Cerebellar nuclear complex (tissue), 1 donor: ENCODE data around the gene PACSIN1.
A peak's percentile ranks its signal among the peaks of the same experiment; 100 is the strongest.

ENCODE experiments used
- DNase-seq, 2 experiments: peaks; one replicate each; lab custom pipeline; 2025; lab: John Stamatoyannopoulos, UW

Gene PACSIN1

DNA sequence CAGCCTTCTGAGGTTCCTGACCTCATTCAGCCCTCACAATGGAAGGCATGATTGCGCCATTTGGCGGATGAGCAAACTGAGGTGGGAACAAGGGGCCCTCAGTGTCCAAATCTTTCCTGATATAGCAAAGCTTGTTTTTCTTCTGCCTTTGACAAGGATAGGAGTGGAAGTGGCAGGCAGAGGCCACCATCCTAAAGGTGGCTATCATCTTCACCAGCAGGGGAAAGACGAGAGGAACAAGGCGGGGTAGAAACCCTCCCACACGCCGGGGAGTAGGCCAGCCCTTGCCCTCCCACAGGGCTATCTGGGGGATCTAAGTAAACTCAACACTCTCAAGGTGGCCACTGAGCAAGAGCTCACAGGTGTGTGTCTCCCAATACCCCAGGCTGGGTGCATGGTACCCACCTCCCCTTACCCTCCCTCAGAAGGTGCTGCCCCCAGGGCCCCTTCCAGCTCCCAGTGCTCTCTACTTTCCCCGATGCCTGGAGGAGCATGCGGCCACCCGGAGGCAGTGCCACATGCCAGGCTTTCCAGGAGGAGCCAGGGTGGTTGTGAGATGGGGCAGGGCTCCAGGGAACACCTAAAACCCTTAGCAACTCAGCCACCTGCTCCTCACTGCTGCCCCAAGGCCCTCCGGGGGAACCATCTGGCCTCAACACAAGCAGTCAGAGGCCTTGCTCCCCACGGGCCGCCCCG is 79.0 kb downstream of the PACSIN1 start:
- DNase-seq = no peak

GRCh38 chr6:34546551-34547321 is 80.9 kb downstream of the PACSIN1 start:
- peak in 1 of 2 experiments; percentile 25 for DNase-seq

GRCh38 chr6:34547701-34548644 is 82.1 kb downstream of the PACSIN1 start:
- no peak for DNase-seq

GRCh38 chr6:34549026-34549803 is 83.3 kb downstream of the PACSIN1 start:
- DNase-seq = no peak

- no peak for DNase-seq
Observed at GRCh38 chr6:34549804-34550202, 83.9 kb downstream of the PACSIN1 start.

GRCh38 chr6:34551720-34552119 is 85.8 kb downstream of the PACSIN1 start:
- DNase-seq = no peak

DNA sequence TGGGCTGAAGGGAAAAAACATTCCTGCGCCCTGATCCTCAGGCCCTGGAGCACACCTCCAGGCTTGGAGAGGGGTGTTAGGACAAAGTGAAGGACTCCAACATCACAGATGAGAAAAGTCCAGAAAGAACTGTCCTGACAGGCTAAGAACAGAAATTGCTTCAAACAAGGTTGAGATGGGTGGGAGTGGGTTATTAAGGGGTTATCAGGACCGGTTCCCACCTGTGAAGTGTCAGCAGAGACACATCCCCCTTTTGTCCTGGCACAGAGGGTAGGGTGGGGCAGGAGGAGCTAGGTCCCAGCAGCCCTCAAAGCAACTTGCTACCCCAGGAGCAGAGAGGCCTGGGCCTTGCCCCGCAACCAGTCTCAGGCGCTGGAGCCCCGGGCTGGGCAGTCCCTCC is 86.7 kb downstream of the PACSIN1 start:
- DNase-seq = no peak

DNA sequence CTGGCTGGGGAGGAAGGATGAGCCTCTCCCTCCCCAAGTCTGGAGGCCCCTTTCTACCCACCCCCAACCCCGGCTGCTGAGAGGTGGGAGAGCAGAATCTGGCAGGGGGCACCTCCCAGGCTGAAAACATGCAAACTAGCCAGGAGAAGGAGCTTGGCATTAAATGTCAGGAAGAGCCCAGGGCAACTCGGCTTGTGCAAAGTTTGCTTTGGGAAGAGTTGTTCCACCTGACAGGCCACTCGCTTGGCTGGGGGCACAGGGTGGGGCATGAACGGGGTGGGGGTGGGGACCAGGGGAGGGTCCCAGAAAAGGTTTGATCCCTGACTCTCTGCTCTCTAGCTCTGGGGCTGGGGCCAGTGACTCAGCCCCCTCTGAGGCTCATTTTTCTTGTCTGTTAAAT is 87.3 kb downstream of the PACSIN1 start:
- DNase-seq = no peak

DNA sequence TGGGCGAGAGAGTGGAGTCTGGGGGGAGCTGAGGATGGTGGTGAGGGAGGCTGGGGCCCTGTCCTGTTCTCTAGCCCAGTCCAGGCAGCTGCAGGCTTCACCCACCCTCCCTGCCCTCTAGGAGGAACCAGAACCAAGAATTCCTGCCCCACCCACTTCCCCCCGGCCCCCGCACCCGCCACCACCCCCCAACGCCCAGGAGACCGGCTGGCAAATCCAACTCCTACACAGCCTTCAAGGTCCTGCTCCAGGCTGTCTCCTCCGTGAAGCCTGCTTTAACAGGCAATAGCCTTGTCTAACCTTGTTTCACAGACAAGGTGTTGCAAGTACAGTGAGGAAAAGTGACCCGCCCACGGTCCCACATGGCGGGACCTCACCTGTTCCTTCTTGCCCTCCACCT is 87.9 kb downstream of the PACSIN1 start:
- no peak for DNase-seq

DNA sequence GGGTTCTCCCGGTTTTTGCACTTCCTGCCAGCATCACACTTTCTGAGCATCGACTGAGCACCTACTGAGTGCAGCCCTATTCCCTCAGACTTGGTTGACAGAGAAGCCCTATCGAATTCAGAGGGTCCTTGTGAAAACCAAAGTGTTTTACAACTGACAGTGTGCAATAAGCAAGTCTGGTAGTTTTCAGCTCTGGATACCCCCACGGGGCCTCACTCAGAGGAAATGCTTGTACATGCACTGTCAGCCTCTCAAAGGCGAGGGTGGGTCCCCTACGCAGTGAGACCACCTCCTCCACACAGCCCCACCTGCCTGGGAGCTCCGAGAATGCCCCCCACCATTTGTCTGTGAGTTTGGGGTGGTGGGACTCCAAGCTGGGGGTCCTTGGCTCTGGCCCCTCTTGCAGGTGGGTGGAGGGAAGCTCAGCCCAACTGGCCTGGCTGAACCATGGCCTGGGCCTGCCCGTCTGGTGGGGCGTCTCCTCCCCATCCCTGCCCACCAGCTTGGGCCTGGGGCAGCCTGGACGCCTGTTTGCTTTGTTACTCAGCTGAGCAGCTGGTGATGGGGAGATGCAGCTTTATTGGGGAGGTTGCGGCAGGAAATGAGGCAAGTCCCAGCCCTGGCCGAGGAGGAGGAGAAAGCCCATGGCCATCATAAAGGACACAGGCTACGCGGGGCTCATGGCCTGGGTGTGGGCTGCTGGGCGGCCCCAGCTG is 88.6 kb downstream of the PACSIN1 start:
- DNase-seq = no peak

- no peak for DNase-seq
Observed at GRCh38 chr6:34555007-34555322, 89.1 kb downstream of the PACSIN1 start.

DNA sequence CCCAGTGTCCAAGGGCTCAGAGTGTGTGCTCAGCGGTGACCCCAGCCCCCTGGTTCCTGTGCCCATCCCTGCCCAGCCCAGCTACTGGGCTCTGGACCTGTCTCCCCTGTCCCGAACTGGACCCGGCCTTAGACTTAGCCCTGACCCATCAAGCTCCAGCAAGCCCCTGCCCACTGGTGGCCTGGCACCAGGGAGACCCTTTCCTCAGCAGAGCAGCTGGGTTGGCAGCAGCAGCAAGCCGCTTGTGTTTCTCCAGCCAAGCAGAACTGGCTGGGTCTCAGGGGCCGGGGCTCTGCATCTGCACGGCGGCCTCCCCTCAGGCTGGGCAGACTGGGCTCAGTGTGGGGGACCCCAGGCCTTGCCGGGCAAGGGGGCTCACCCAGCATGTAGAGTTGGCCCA is 89.5 kb downstream of the PACSIN1 start:
- DNase-seq = no peak

- DNase-seq = no peak
Observed at GRCh38 chr6:34556031-34556471, 90.2 kb downstream of the PACSIN1 start, which contains the start of gene SPDEF. TSS of gene SPDEF (minus strand) at chr6:34556329. CDS start at chr6:34544455, 11,874 bp downstream.

DNA sequence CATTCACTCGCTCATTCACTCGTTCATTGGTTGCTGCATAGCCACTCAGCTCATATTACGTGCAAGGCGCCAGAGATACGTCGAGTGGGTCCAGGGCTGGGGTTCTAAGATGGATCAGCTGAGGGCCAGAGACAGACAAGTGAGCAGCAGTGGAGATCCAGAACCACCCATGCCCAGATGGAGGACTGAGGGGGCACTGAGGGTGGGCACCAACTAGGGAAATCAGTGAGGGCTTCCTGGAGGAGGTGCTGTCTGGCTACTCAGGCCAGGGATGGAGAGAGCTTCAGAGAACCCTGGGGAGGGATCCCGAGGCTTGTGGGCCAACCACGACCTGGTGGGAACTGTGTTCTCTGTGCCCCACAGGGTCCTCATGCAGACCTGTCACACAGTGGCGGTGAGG is 90.6 kb downstream of the PACSIN1 start:
- DNase-seq = no peak

DNA sequence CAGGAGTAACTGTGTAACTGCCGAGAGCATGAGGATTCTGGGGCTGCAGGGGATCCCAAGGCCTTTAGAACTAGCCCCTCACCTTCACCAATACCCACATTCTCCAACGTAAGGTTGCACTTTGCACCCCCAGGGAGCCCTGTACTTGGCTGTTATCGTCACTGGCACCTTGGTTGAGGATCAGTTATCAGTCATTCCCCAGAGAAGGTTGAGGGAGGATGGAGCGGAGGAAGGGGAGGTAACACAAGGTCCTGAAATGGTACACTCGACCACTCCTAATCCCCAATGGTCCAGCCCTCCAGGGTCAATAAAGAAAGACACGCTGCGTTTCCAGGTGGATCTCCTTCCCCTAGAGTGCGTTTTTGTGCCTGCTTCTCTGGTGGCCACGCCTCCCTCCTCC is 91.4 kb downstream of the PACSIN1 start:
- DNase-seq = no peak

- DNase-seq = no peak
Observed at GRCh38 chr6:34558172-34558714, 92.4 kb downstream of the PACSIN1 start.

DNA sequence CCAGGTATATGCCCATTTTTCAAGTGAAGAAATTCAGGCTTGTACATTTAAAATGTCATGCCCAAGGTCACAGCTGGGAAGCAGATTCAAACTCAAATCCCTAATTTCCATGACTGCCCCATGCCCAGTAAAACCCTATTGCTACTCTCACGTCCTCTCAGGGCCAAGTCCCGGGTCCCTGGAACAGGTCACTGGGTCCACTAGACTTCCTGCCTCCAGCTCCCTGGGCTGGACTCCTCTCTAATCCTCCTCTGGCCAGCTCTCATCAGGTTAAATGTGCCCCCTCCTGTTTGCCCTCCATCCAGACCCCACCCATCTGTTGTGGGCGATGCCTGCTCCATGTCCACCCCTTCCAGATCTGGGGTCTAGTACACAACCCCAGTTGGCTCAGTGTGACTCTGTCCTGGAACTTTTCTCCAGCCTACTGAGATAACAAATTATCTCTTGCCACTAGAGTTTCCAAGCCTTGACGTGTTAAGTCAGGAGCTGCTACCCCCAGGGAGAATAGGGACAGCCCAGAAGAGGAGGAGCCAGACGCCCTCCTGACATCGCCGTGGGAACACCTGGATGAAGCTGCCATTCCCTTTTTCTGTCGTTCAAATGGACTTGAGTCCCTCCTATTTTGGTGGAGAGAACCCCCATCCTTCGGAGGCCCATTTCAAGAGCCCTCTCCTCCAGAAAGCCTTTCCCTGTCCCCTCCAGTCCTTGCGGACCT is 93.9 kb downstream of the PACSIN1 start:
- no peak for DNase-seq

DNA sequence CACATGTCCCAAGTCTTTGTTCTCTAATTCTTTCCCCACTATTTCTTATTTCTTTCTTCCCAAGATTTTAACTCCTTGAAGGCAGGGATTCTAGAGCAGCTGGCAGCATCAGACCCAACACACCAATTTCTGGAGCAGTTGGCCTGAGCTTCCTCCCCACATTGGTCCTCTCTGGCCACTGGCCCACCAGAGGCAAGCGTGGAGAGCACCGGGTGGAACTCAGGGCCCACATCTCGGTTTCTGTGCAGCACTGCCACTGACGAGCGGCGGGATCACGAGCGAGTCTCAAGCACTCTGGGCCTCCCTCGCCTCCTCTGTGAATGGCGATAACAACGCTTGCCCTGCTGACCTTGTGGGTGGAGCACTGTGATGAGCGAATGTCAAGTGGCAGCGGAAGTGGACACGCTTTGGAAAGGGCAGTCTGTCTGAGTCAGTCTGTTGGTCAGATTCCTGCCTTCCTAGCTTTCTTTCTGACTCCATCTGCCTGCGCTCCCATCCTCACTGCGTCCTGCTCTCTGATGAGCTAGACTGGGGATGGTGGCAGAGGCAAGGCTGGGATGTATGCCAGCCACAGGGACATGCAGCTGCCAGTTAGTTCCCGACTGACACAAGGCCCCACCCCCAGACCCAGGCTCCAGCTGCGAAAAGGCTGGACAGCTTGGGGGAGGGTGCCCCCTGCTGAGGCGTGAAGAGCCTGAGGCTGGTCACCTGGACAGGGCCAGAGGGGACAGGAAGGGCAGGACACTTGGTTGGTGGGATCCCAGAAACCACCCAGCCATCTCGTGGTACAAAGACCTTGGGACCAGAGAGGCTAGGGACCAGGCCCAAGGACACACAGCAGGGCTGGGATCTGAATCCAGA is 94.7 kb downstream of the PACSIN1 start:
- no peak for DNase-seq

DNA sequence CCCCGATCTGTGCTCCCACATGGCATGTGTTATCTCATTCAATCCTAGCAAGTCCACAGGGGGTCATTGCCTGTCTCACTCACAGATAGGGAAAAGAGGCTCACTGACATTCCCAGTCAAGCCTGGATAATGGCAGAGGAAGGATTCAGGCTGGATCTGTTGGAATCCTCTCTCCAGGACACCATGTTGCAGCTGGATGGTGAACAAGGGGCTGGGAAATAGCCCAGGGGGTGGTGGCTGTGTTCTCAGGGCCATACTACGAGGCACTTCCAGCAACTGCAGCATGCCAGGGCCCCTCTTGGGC is 95.3 kb downstream of the PACSIN1 start:
- no peak for DNase-seq
